Mucosa of stomach (tissue), 1 donor: ENCODE results near the gene RPS19BP1.

Experiments used
- H3K27me3 ChIP-seq: one replicate; pipeline ENCODE4 v1.7.0; 2013; ENCODE audit warnings: mild to moderate bottlenecking, low read length; ENCODE audit not compliant: control insufficient read depth, insufficient read depth
- H3K36me3 ChIP-seq: one replicate; pipeline ENCODE4 v1.7.0; 2013; ENCODE audit warnings: low read length; ENCODE audit not compliant: control insufficient read depth, insufficient read depth
- H3K4me1 ChIP-seq: one replicate; pipeline ENCODE4 v1.7.0; 2013; ENCODE audit warnings: mild to moderate bottlenecking, low read length; ENCODE audit not compliant: control insufficient read depth, insufficient read depth
- H3K4me3 ChIP-seq: one replicate; pipeline ENCODE4 v1.7.0; 2013; ENCODE audit warnings: low read length
- H3K9ac ChIP-seq: one replicate; pipeline ENCODE4 v1.7.0; 2013; ENCODE audit warnings: mild to moderate bottlenecking, low read length, moderate library complexity
- H3K9me3 ChIP-seq: one replicate; pipeline ENCODE4 v1.7.0; 2013; ENCODE audit warnings: mild to moderate bottlenecking, low read length, moderate library complexity; ENCODE audit not compliant: control insufficient read depth
- donor health status: Pancreatic carcinoma.

Gene RPS19BP1

DNA sequence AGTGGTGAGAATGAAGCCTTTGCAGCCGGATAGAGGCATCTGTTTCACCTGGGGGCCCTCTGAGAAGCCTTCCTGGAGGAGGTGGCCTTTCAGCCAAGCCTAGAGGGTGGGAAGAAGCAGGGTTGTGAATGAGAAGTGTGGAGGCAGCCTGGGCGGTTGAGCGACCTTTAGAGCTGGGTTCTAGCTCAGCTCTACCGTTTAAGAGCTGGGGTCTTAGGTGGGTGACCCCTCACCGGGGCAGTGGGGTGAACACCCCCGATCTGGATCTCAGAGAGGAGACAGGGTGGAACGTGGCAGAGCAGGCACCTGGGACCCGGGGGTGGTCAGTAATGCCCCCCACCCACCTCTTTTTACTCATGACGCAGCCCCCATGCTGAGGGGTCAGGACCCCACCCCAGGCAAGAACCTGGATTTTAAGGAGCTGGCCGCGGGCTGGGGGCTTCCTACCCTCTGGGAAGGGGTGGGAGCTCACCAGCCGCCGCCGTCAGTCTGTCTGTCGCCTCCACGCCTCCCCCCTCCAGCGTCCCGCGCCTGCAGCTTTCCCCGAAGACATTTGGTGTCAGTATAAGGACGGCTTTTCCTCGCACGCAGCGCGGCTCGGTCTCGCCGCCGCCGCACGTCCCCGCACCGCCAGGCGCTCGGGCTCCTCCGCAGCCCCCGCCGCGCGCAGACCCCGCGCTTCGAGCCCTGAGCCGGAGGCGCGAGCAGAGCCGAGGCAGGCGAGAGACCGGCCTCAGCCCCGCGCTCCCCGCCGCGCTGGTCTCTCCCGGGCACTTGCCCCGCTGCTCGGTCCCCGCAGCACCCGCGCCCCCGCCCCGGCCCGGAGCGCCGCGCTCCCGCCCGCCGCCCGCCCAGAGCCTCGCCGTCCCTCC lies 24.7 kb upstream of the RPS19BP1 start:
- no peak overlapping the region for H3K9ac ChIP-seq
- H3K4me1 ChIP-seq, result no peaks in the 10 kb centered on the region
- H3K27me3 ChIP-seq, result peaks cover 57% of the 10 kb centered on the region
- no peaks in the 10 kb centered on the region for H3K36me3 ChIP-seq
- H3K9me3 ChIP-seq, result no peaks in the 10 kb centered on the region
- no peak overlapping the region for H3K4me3 ChIP-seq

DNA sequence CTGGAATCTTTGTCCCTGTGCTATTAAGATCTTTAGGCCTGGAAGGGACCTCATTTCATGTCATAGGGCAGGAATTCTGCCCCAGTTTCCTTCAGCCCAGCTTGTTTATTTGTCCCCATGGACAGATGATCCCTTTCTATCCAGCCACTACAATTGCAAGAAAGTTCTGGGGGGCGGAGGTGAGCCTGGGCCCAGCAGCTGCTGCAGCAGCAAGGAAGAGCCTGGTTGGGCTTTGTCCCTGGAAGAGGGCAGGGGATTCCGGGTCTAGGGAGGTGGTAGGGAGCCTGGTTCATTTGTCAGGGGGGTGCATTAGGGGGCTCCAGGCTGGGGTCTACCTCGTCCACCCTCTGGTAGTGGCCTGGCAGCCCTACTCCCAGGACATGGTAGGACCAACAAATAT lies 21.6 kb upstream of the RPS19BP1 start:
- Histone ChIP-seq H3K4me1 (no peaks in the 10 kb centered on the region), H3K9me3 (no peaks in the 10 kb centered on the region), H3K4me3 (no peak overlapping the region), H3K36me3 (no peaks in the 10 kb centered on the region), H3K27me3 (peaks cover 52% of the 10 kb centered on the region), H3K9ac (no peak overlapping the region)

DNA sequence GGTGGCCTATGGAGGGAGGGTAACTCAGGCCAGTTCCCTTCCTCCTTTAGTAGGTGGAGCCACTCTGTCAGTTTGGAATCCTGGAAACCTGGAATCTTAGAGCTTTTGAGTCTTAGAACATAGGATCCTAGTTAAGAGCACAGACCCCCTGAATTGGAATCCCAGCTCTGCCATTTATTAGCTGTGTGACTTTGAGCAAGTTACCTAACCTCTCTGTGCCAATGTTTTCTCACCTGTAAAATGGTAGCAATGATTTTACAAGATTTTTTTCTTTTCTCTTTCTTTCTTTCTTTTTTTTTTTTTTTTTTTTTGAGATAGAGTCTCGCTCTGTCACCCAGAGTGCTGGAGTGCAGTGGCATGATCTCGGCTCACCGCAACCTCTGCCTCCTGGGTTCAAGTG lies 20.9 kb upstream of the RPS19BP1 start:
- Histone ChIP-seq H3K4me1 (no peaks in the 10 kb centered on the region), H3K9ac (no peak overlapping the region), H3K36me3 (no peaks in the 10 kb centered on the region), H3K9me3 (no peaks in the 10 kb centered on the region), H3K27me3 (peaks cover 45% of the 10 kb centered on the region), H3K4me3 (no peak overlapping the region)

- peaks cover 27% of the 10 kb centered on the region for H3K27me3 ChIP-seq
- H3K4me3 ChIP-seq, result no peak overlapping the region
- H3K4me1 ChIP-seq, result no peaks in the 10 kb centered on the region
- H3K9ac ChIP-seq, result no peak overlapping the region
- no peaks in the 10 kb centered on the region for H3K9me3 ChIP-seq
- H3K36me3 ChIP-seq, result no peaks in the 10 kb centered on the region
These were observed 15.0 kb upstream of the RPS19BP1 start for GRCh38 chr22:39547587-39547947.

- no peaks in the 10 kb centered on the region for H3K36me3 ChIP-seq
- H3K4me3 ChIP-seq, result no peak overlapping the region
- no peaks in the 10 kb centered on the region for H3K9me3 ChIP-seq
- no peak overlapping the region for H3K9ac ChIP-seq
- peaks cover 23% of the 10 kb centered on the region for H3K27me3 ChIP-seq
- H3K4me1 ChIP-seq, result no peaks in the 10 kb centered on the region
These were observed 14.5 kb upstream of the RPS19BP1 start for GRCh38 chr22:39546889-39547586.

- no peaks in the 10 kb centered on the region for H3K9me3 ChIP-seq
- no peaks in the 10 kb centered on the region for H3K36me3 ChIP-seq
- H3K9ac ChIP-seq, result no peak overlapping the region
- no peak overlapping the region for H3K4me3 ChIP-seq
- no peaks in the 10 kb centered on the region for H3K4me1 ChIP-seq
- H3K27me3 ChIP-seq, result peaks cover 23% of the 10 kb centered on the region
These were observed 13.1 kb upstream of the RPS19BP1 start for GRCh38 chr22:39545386-39546365.

GRCh38 chr22:39543095-39543494 lies 10.5 kb upstream of the RPS19BP1 start:
- Histone ChIP-seq H3K9me3 (no peaks in the 10 kb centered on the region), H3K36me3 (no peaks in the 10 kb centered on the region), H3K4me1 (no peaks in the 10 kb centered on the region), H3K9ac (no peak overlapping the region), H3K27me3 (peaks cover 18% of the 10 kb centered on the region), H3K4me3 (no peak overlapping the region)

DNA sequence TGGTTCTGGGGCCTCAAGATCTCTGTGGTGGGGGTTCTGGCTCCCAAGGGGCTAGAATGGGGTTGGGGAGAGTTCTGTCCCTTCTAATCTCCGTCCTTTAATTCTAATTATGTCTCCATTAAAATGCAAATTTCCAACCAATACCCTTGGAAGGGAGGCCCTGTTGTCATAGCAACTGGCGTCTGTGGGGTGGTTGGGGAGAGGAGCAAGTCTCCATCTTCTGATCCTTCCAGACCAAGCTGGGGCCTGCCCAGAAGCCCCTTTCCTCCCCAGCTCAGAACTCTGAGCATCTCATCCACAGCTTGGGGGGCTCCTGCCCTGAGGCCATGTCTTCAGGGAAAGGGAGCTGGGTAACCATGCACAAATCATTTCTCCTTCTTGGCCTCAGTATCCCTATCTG lies 5.4 kb upstream of the RPS19BP1 start:
- peaks cover 11% of the 10 kb centered on the region for H3K4me1 ChIP-seq

DNA sequence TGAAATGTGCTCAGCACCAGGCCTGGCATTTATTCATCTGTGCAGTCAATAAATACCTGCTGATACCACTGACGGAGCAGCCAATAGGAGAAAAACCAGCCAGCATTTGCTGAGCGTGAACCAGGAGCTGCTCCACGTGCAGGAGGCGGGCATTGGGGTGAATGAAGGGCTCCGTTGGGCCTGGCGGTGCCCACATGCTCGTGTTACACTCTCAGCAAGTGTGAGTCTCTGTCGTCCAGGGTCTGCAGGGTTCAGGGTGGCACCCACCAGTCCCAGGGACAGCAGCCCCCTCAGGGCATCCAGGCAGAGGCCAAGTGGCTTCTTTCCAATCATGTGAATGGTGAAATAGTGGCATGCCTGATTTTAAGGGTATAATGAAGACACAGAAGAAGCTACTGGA lies 4.2 kb upstream of the RPS19BP1 start:
- Histone ChIP-seq H3K36me3 (no peaks in the 10 kb centered on the region), H3K9ac (no peak overlapping the region), H3K4me1 (peaks cover 13% of the 10 kb centered on the region), H3K4me3 (no peak overlapping the region), H3K27me3 (peaks cover under 1% of the 10 kb centered on the region), H3K9me3 (no peaks in the 10 kb centered on the region)

More for the DNA sequence above, 5.4 kb upstream of the RPS19BP1 start:
- no peaks in the 10 kb centered on the region for H3K9me3 ChIP-seq
- no peak overlapping the region for H3K4me3 ChIP-seq
- H3K36me3 ChIP-seq, result no peaks in the 10 kb centered on the region
- peaks cover 5% of the 10 kb centered on the region for H3K27me3 ChIP-seq
- no peak overlapping the region for H3K9ac ChIP-seq

GRCh38 chr22:39535831-39536449 lies 3.4 kb upstream of the RPS19BP1 start:
- no peaks in the 10 kb centered on the region for H3K27me3 ChIP-seq
- no peaks in the 10 kb centered on the region for H3K36me3 ChIP-seq
- no peaks in the 10 kb centered on the region for H3K9me3 ChIP-seq
- no peak overlapping the region for H3K4me3 ChIP-seq
- H3K4me1 ChIP-seq, result peaks cover 21% of the 10 kb centered on the region
- no peak overlapping the region for H3K9ac ChIP-seq

DNA sequence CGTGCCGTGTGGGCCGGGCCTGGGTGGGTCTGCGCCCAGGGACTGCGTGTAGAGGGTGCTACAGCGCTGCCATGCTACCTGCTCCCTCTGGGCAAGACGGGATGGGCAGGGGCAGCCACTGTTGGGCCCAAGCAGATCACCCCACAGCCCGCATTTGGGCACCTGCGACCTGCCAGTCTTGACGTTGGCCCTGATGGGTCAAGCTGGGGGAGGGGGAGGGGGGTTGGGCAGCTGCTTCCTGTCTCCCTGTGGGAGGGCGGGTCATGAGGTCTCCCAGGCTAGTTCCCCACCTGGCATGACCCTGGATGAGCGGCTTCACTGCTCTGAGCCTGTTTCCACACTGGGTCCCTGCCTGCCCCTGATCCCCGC lies 2.8 kb upstream of the RPS19BP1 start:
- H3K9me3 ChIP-seq, result no peaks in the 10 kb centered on the region
- H3K27me3 ChIP-seq, result no peaks in the 10 kb centered on the region
- H3K4me1 ChIP-seq, result peaks cover 27% of the 10 kb centered on the region
- no peak overlapping the region for H3K4me3 ChIP-seq
- H3K36me3 ChIP-seq, result peaks cover 2% of the 10 kb centered on the region
- H3K9ac ChIP-seq, result no peak overlapping the region
